OCI-LY7 (cell line): Measurements from ENCODE around the gene DCDC2C.

Source experiments
- EZH2phosphoT487 ChIP-seq: fragments of 200-600 bp; sonication (generic); IDR thresholded peaks from 2 replicates; pipeline ENCODE4 v1.6.1; 2018; ENCODE audit warnings: low read depth, borderline replicate concordance, mild to moderate bottlenecking, mixed run types, antibody characterized with exemption, low read length, moderate library complexity, mixed read lengths
- TF ChIP-seq, protein P1 (sequence below): fragments of 200-600 bp; sonication (generic); conservative IDR thresholded peaks from 2 replicates; pipeline ENCODE4 v1.5.1; 2014; ENCODE audit warnings: mild to moderate bottlenecking, antibody characterized with exemption, low read length, moderate library complexity, mixed read lengths

DNA sequence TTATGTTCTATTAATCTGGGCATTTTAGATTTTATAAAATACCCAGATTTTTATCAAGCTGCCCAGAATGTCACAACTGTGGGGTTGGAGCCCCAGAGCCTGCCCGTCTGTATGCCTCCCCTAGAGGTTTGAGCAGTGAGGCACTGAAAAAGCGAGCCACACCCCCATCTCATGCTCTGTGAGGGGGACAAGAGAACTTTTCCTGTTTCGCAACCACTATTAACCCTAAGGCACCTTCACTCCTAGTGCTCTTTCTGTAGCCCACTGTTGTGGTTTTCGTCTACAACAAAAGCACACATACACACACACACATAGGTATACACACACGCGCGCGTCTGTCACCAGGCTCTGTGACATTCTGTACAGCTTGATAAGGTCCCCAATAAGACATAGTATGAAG lies 38.0 kb downstream of the DCDC2C start:
- TF ChIP-seq, protein P1, sequence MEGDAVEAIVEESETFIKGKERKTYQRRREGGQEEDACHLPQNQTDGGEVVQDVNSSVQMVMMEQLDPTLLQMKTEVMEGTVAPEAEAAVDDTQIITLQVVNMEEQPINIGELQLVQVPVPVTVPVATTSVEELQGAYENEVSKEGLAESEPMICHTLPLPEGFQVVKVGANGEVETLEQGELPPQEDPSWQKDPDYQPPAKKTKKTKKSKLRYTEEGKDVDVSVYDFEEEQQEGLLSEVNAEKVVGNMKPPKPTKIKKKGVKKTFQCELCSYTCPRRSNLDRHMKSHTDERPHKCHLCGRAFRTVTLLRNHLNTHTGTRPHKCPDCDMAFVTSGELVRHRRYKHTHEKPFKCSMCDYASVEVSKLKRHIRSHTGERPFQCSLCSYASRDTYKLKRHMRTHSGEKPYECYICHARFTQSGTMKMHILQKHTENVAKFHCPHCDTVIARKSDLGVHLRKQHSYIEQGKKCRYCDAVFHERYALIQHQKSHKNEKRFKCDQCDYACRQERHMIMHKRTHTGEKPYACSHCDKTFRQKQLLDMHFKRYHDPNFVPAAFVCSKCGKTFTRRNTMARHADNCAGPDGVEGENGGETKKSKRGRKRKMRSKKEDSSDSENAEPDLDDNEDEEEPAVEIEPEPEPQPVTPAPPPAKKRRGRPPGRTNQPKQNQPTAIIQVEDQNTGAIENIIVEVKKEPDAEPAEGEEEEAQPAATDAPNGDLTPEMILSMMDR: no peak
- TF ChIP-seq EZH2phosphoT487: no peak
